SU-DHL-6 (cell line): ENCODE data around the gene ST7.

Source experiments
- H2AFZ ChIP-seq: fragments of 200-600 bp; sonication (generic); 2 replicates; pipeline ENCODE4 v1.6.1; 2014; ENCODE audit warnings: low read depth, mild to moderate bottlenecking, moderate library complexity, mixed read lengths, antibody characterized with exemption, low read length; ENCODE audit not compliant: severe bottlenecking
- H3F3A ChIP-seq: fragments of 200-600 bp; shearing (Covaris generic); 2 replicates; pipeline ENCODE4 v1.6.0; 2016; ENCODE audit warnings: antibody characterized with exemption, mild to moderate bottlenecking; ENCODE audit not compliant: insufficient read depth
- H3K27ac ChIP-seq: fragments of 200-600 bp; sonication (generic); 2 replicates; pipeline ENCODE4 v1.5.1; 2016; ENCODE audit warnings: low read depth, mild to moderate bottlenecking, low read length, moderate library complexity, mixed read lengths
- H3K27me3 ChIP-seq: fragments of 200-600 bp; sonication (generic), shearing (Covaris generic); 2 replicates; pipeline ENCODE4 v1.6.0; 2014; ENCODE audit warnings: mild to moderate bottlenecking, low read length
- H3K36me3 ChIP-seq: fragments of 200-600 bp; sonication (generic); 2 replicates; pipeline ENCODE4 v1.6.1; 2014; ENCODE audit warnings: mild to moderate bottlenecking, low read length, mixed read lengths
- H3K4me2 ChIP-seq: fragments of 300-600, 200-600 bp; shearing (Covaris generic), sonication (generic); 2 replicates; pipeline ENCODE4 v1.6.0; 2014; ENCODE audit warnings: low read length, low read depth, mild to moderate bottlenecking; ENCODE audit not compliant: poor library complexity, severe bottlenecking
- H3K4me3 ChIP-seq: fragments of 200-600 bp; sonication (generic); 2 replicates; pipeline ENCODE4 v1.5.1; 2014; ENCODE audit warnings: antibody characterized with exemption, low read length, mild to moderate bottlenecking, mixed read lengths; ENCODE audit not compliant: insufficient read depth, poor library complexity, severe bottlenecking
- H3K79me2 ChIP-seq: fragments of 200-600 bp; sonication (generic); 2 replicates; pipeline ENCODE4 v1.6.1; 2014; ENCODE audit warnings: mild to moderate bottlenecking, low read length, moderate library complexity; ENCODE audit not compliant: insufficient read depth
- H3K9ac ChIP-seq: fragments of 200-600 bp; sonication (generic); 2 replicates; pipeline ENCODE4 v1.7.0; 2014; ENCODE audit warnings: mild to moderate bottlenecking, low read length
- H3K9me2 ChIP-seq: fragments of 200-600 bp; sonication (generic); replicated peaks from 2 replicates; pipeline ENCODE4 v1.6.1; 2014; ENCODE audit warnings: low read length; ENCODE audit not compliant: insufficient read depth
- H3K9me3 ChIP-seq: fragments of 200-600 bp; sonication (generic); 2 replicates; pipeline ENCODE4 v1.6.1; 2014; ENCODE audit warnings: low read length, mixed read lengths; ENCODE audit not compliant: insufficient read depth
- H4K20me1 ChIP-seq: fragments of 200-600 bp; sonication (generic); 2 replicates; pipeline ENCODE4 v1.6.1; 2014; ENCODE audit warnings: low read depth, mild to moderate bottlenecking, antibody characterized with exemption, low read length, moderate library complexity, mixed read lengths
- EZH2phosphoT487 ChIP-seq: fragments of 200-600 bp; sonication (generic), shearing (Covaris generic); conservative IDR thresholded peaks from 2 replicates; pipeline ENCODE4 v1.6.1; 2018; ENCODE audit warnings: mild to moderate bottlenecking, antibody characterized with exemption, low read length, moderate library complexity, mixed read lengths
- TF ChIP-seq, protein P1 (sequence below): fragments of 200-600 bp; sonication (generic); IDR thresholded peaks from one replicate; pipeline ENCODE4 v1.5.1; 2017; ENCODE audit warnings: antibody characterized with exemption, mild to moderate bottlenecking, low read length, moderate library complexity; ENCODE audit not compliant: insufficient read depth, poor library complexity, severe bottlenecking

The ST7 gene

DNA sequence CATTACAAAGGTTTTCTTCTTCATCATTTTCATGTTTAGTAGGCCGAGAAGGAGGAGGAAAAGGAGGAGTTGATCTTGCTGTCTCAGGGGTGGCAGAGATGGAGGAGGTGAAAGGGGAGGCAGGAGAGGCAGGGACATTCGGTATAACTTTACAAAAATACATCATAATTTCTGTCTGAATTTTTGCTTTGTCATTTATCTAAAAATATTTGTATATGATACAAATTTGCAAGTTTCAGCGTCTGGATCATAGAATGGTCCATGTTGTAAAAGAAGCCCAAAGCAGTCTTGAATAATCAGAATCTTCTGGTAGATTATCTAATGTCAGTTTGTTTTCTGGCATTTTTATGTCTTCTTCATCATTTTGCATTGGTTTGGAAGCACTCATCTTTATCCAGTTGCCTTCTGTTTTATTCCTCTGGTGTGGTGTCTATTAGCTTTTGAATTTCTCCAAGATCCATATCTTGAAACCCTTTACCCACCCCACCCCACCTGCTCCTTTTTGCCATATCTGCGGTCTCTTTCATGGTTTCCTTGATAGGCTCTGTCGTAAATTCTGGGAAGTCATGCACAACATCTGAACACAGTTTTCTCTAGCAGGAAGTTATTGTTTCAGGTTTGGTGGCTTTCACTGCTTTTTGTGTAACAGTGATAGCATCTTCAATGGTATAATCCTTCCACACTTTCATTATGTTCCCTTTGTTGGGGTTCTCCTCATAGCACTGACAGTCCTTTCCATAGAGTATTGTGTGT is 95.0 kb downstream of the ST7 start:
- Histone ChIP-seq H3F3A (no peaks in the 10 kb centered on the region), H3K4me3 (no peak overlapping the region), H3K36me3 (no peaks in the 10 kb centered on the region), H3K9me3 (no peaks in the 10 kb centered on the region), H3K9me2 (no peaks in the 10 kb centered on the region), H3K4me2 (no peak overlapping the region), H3K27me3 (no peaks in the 10 kb centered on the region), H4K20me1 (no peaks in the 10 kb centered on the region; the same call in 1 of the 2 replicates), H3K9ac (no peak overlapping the region), H2AFZ (no peak overlapping the region), H3K27ac (no peak overlapping the region), H3K79me2 (no peaks in the 10 kb centered on the region)
- no peak for TF ChIP-seq EZH2phosphoT487
- TF ChIP-seq, protein P1, sequence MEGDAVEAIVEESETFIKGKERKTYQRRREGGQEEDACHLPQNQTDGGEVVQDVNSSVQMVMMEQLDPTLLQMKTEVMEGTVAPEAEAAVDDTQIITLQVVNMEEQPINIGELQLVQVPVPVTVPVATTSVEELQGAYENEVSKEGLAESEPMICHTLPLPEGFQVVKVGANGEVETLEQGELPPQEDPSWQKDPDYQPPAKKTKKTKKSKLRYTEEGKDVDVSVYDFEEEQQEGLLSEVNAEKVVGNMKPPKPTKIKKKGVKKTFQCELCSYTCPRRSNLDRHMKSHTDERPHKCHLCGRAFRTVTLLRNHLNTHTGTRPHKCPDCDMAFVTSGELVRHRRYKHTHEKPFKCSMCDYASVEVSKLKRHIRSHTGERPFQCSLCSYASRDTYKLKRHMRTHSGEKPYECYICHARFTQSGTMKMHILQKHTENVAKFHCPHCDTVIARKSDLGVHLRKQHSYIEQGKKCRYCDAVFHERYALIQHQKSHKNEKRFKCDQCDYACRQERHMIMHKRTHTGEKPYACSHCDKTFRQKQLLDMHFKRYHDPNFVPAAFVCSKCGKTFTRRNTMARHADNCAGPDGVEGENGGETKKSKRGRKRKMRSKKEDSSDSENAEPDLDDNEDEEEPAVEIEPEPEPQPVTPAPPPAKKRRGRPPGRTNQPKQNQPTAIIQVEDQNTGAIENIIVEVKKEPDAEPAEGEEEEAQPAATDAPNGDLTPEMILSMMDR: no peak

DNA sequence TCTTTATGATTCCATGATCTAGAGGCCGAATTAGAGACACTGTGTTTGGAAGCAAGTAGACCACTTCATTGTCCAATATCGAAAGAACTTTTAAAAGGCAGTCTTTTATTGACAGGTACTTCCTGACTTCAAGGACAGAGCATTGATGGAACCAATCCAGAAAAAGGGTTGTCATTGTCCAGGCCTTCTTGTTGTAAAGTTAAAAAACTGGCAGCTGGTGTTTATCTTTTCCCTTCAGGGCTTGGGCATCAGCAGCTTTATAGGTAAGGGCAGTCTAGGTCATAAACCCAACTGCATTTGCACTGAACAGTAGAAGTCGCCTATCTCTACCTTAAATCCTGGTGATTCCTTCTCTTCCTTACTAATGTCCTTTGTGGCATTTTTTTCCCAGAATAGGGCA is 95.6 kb downstream of the ST7 start:
- H3K9me3 ChIP-seq: no peaks in the 10 kb centered on the region
- no peak overlapping the region for H2AFZ ChIP-seq
- H3K27ac ChIP-seq: no peak overlapping the region
- H4K20me1 ChIP-seq: no peaks in the 10 kb centered on the region; the same call in 1 of the 2 replicates
- H3K9me2 ChIP-seq: no peaks in the 10 kb centered on the region
- no peak overlapping the region for H3K4me3 ChIP-seq
- H3K4me2 ChIP-seq: no peak overlapping the region
- H3F3A ChIP-seq: no peaks in the 10 kb centered on the region
- no peaks in the 10 kb centered on the region for H3K79me2 ChIP-seq
- TF ChIP-seq EZH2phosphoT487: no peak
- TF ChIP-seq, protein P1: no peak
- no peak overlapping the region for H3K9ac ChIP-seq
- no peaks in the 10 kb centered on the region for H3K36me3 ChIP-seq
- no peaks in the 10 kb centered on the region for H3K27me3 ChIP-seq

DNA sequence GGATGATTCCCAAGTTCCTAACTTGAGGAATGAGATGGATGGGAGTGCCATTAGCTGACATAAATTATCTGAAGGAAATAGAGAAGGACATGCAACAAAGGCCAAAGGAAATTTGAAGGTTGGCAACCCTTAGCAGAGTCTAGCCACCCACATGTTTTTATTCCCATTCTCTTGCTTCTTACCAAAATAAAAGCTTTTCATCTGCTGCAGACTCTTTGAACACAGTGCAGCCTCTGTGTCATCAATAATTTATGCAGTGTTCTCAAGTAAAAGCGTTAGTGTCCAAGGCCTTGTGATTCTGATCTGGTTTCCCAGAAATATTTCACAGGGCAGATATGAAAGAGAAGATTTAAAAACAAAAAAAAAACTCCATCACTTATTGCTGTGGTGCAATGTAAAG is 98.5 kb downstream of the ST7 start:
- Histone ChIP-seq H3K79me2 (no peaks in the 10 kb centered on the region), H3K9ac (no peak overlapping the region), H3K27me3 (no peaks in the 10 kb centered on the region), H3F3A (no peaks in the 10 kb centered on the region), H3K9me2 (no peaks in the 10 kb centered on the region), H3K9me3 (no peaks in the 10 kb centered on the region), H4K20me1 (no peaks in the 10 kb centered on the region; the same call in 1 of the 2 replicates), H3K36me3 (no peaks in the 10 kb centered on the region), H2AFZ (no peak overlapping the region), H3K27ac (no peak overlapping the region), H3K4me3 (no peak overlapping the region), H3K4me2 (no peak overlapping the region)
- TF ChIP-seq EZH2phosphoT487: no peak

- TF ChIP-seq, protein P1: no peak
- no peak for TF ChIP-seq EZH2phosphoT487
- Histone ChIP-seq H3K4me2 (no peak overlapping the region), H2AFZ (no peak overlapping the region), H4K20me1 (no peaks in the 10 kb centered on the region; the same call in 1 of the 2 replicates), H3K9ac (no peak overlapping the region), H3K79me2 (no peaks in the 10 kb centered on the region), H3K36me3 (no peaks in the 10 kb centered on the region), H3K4me3 (no peak overlapping the region), H3K9me3 (no peaks in the 10 kb centered on the region), H3K27ac (no peak overlapping the region), H3K27me3 (no peaks in the 10 kb centered on the region), H3F3A (no peaks in the 10 kb centered on the region), H3K9me2 (no peaks in the 10 kb centered on the region)
Measured at GRCh38 chr7:117053432-117053831, 100.1 kb downstream of the ST7 start.
